Uterine smooth muscle cell (primary cell): Measurements from ENCODE around the gene GRAMD2A. TPM values are rescaled to one million over a fixed set of nuclear protein-coding genes. Genes with fewer than 3 reads are reported as not detected.

ENCODE experiments used
- total RNA-seq: library from RNA; depleted of rRNA; stranded (reverse); fragments of >200 nt; gene quantifications from 2 replicates; pipeline ENCODE4 v1.2.3, GENCODE V29; 2014

GRAMD2A gene
- total RNA-seq, result 0.33 and 0.50 TPM in 2 replicates

GRCh38 chr15:72197460-72198355 is at the start of gene GRAMD2A:
TSS of gene GRAMD2A (minus strand) at chr15:72197787.

GRCh38 chr15:72231066-72231832 is 33.7 kb upstream of the GRAMD2A start, which contains the start of gene PKM:
TSS of gene PKM (minus strand) at chr15:72231190. CDS start at chr15:72219097, 12,093 bp downstream.

GRCh38 chr15:72118017-72118978 is 79.3 kb downstream of the GRAMD2A start, which contains the start of the genes MYO9A and SENP8:
TSS of gene MYO9A (minus strand) at chr15:72118150. CDS start at chr15:72046563, 71,587 bp downstream.
TSS of gene SENP8 (plus strand) at chr15:72118403. CDS start at chr15:72139624, 21,221 bp downstream.

Other genes starting within 250 kb of the GRAMD2A start
- gene MYO9A, start 79.6 kb downstream of the GRAMD2A start, total RNA-seq, result 44.8 and 55.9 TPM in 2 replicates
- 2.5 and 2.7 TPM in 2 replicates for gene SENP8, start 79.4 kb downstream of the GRAMD2A start, total RNA-seq
- gene PKM, start 33.4 kb upstream of the GRAMD2A start, total RNA-seq, result 1,950 and 2,315 TPM in 2 replicates
- gene PARP6, start 74.8 kb upstream of the GRAMD2A start, total RNA-seq, result 16.3 and 17.4 TPM in 2 replicates
- 0.11 and 0.37 TPM in 2 replicates for gene CELF6, start 122.4 kb upstream of the GRAMD2A start, total RNA-seq
- gene HEXA, start 178.2 kb upstream of the GRAMD2A start, total RNA-seq, result 50.6 and 89.2 TPM in 2 replicates
- gene TMEM202, start 200.5 kb upstream of the GRAMD2A start, total RNA-seq, result not detected in 2 replicates